Activated T-cell treated with anti-CD3 and anti-CD28 coated beads for 48 hours (primary cell): ENCODE measurements around the gene PVALEF.

Source experiments
- DNase-seq: peaks from one replicate; pipeline ENCODE4 v3.0.0-alpha.2; 2020; ENCODE audit warnings: low read depth

PVALEF gene

DNA sequence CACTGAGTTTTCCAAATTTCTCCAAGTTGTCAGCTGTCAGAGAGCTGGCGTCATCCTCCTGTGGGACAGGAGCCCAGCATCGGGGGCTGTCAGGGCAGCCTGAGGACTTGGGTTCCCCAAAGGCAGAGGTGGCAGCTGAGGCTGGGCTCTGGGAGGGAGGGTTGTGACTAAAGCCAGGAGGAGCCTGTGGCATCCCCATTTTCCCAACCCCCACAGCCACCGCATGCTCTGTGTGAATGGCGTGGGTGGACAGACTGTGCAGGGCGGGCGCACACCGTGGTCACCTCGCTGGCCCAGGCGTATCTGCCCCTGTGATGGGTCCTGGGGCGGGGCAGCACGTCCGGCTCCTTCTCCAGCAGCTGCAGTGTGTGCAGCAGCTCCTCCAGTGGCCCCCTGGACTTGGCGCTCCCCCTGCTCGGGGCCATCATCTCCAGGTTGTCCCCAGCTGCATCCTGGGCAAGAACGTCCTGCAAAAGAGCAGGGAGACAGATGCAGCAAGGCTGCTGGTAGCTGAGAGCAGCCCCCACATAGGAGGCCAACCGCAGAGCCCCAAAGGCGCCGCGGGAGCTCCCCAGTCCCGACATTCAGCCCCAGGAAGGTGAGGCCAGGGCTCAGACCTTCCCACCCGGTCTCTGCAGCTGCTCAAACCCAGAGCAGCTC is 32.7 kb downstream of the PVALEF start:
- no peak for DNase-seq

DNA sequence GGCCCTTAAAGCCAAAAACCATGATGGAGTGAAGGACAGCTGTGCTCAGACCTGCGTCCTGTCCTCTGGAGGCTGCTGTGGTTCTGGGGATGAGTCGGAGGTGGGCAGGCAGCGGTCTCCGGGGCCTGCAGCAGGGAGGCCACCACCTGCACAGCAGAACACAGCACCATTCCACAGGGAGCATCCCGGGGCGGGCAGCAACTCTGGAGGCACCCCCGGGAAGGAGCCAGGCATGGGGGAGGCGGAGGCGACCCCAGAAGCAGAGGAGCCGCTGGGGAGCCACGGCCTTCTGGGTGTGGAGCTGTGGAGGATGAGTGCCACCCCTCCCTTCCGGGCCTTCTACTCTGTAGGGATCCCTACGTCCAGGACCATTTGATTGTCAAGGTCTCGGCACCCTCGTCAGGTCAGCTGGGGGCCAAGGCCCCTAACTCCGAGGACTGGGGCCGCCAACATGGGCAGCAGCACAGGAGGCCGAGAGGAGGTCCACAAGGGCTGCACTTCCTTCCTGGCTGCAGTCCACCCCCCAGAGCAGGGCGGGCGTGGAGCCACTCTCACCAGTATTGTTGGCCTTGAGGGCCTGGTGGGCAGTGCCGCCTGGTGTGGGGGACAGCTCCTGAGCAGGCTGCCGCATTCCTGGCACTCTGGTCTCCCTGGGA is 33.6 kb downstream of the PVALEF start:
- no peak for DNase-seq

DNA sequence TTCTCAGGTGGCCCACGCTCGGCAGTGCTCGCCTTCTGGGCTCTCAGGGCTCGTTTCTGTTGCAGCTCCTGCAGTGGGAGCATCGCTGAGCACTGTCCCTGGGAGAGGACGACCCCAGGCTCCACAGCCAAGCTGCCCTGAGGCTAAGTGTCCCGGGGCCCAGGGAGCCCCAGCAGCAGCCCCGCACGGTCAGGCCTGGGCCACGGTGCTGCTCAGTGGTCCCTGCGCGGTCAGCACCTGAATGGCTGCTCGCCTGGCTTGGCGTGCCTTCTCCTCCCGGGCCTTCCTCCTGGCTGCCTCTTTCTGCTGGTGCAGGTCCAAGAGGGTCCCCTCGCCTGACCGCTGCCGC is 34.1 kb downstream of the PVALEF start:
- DNase-seq: no peak

DNA sequence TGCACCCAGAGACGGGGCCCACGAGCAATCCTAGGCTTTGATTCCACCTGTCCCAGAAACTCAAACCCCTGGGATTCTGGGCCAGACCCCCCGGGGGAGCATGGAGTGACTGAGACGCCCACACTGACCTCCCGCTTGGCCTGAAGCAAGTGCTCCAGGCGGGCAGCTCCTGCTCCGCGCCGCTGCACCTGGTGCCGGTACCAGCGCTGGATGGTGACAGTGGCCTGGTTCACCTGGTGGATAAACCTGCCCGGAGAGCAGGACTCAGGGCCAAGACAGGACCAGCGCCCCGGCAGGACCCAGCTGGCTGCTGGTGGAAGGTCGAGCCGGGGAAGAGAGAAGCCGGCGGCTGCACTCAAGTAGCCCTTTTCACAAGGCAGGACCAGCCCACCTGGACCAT is 34.9 kb downstream of the PVALEF start:
- no peak for DNase-seq

DNA sequence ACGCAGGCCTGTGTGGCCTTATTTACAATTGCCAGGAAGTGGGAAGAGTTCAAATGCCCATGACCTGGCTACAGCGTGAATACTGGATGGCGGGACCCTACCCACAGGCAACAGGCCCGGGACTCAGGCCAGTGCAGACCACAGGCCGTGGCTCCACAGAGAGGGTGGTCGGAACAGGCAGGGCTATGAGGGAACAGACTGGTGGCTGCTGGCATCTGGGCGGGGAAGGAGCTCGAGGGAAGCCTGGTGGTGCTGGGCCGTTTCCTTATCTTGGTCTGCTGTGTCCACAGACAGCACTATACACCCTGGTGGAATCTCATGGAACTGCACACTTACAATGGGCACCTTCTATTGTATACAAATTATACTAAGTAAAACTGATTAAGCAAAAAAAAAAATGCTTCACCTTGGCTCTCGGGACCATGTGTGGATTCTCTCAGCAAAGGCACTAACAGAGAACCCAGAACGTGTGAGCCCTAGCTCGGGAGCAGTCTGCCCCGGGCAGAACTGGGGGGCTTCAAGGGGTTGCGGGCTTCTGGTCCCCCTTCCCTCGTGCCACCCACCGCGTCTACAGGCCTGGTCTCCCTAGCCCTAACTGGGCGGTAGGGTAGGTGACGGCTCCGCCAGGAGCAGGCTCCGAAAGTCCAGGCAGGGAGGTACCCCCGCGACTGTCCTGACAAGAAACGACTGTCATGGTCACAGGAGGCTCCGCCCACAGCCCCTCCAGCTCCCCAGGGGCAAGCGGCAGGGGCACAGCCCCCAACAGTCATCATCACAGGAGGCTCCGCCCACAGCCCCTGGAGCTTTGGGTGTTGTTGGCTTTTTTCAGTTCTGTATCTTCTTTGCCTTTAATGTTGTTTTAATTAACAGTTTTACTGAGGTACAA is 35.6 kb downstream of the PVALEF start:
- DNase-seq: no peak

DNA sequence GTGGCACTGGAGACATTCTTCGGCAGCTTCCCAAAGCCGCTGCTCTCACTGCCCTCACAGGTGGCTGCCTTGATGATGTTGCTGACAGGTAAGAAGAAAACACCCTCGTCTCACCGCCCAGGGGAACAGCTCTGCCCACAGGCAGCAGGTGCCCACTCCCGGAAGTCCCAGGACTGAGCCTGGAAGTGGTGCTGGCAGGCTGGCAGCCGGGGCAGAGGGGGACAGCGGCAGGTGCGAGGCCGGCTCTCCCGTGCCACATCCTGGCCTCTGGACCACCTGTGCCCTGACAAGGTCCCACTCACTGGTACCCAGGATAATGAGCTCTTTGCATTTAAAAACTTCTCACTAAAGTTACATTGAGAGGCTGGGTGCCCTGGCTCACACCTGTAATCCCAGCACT is 37.0 kb downstream of the PVALEF start:
- DNase-seq: no peak

DNA sequence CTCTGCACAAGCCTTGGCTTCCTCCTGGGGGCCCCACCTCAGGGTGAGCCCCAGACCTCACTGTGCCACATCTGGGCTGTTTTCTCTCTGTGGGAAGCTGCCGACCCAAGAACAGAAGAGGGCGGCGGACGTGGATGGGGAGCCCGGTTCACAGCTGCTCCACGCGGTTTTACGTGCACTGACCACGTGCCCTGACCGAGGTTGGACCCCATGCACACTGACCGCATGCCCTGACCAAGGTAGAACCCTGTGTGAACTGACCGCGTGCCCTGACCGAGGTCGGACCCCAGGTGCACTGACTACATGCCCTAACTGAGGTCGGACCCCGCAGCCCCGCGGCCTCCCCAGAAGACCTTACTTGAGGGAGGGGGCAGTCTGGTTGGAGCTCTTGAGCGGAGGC is 37.8 kb downstream of the PVALEF start:
- DNase-seq: no peak

DNA sequence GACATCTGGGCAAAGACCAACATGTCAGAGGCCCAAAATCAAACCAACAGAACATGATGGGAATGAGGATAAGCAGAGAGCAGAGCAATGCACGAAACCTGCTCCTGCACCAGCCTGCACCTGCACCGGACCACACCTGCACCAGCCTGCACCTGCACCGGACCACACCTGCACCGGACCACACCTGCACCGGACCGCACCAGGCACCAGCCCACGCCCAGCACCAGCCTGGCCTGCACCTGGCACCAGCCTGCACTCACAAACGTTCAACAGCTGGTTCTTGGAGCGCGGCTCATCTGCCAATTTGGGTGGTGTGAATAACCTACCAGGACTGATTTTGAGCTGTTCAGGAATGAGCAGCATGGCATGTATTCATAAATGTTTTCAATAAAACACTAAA is 39.3 kb downstream of the PVALEF start:
- no peak for DNase-seq

DNA sequence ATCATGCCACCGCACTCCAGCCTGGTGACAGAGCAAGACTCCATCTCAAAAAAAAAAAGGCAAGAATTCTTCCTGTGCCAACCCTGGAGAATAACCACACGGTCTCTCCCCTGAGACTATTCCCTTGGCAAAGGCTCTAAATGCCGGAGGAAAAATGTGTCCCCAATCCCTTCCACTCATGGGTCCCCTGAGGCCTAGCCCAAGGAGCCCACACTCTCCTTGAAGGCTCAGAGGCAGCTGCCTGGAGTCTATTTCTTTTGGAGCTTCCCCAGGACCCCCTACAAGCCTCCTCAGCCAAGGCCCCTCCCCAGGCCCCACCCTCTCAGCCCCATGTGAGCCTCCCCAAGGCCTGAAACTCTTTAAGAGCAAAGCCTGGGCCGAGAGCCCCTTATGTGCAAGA is 40.9 kb downstream of the PVALEF start:
- no peak for DNase-seq

DNA sequence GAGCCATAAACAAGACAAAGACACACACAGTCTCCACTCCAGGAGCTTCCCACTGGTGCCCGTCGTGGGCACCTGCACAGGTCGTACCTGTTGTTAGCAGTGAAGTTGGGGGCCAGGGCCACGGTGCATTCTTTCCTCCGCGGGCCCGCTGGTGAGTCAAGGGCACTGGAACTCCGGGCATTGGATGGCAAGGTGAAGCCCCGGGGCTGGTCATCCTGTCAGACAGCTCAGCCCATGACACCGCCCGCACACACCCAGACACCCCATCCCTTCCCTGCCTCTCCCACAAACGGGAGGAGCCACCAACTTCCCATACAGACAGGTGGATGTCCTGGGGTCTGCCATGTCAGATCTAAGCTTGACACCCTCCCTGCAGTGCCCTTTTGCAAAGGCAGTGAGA is 41.4 kb downstream of the PVALEF start:
- no peak for DNase-seq

DNA sequence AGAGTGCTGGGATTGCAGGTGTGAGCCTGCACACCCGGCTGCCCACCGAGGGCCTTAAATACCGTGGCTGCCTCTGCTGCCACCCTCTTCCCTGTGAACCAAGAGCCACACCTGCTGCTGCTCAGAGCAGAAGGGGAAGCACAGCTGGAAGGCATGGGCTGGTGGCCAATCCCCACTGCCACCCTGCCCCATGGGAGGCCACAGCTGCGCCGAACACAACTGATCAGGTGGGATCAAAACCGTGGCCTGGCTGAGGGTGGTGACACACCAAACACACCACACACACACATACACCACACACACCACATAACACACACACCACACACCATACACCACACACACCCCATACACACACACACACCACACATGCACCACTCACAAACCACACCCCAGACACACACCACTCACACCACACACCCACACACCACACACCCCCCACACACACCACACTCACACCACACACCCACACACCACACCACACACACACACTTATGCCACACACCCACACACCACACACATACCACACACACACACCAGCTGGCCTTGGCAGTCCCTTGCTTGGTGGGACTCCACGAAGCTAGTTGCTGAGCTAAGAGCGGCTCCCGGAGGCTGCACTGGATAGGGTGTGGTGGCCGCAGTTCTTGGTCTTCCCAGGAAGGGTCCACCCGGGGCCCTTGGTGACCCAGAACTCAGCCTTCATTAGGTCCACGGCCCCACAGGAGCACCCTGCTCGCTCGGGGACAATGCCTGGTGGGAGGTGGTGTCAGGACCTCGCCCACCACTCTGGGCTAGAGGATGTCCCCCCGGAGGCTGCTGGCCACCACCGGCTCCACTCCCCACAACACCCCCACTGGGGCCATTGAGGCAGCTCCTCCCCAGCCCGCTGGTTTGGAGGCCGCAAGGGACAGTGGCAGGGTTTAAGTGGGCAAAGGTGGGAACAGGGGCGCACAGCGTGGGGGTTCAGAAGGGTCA is 42.6 kb downstream of the PVALEF start:
- no peak for DNase-seq

DNA sequence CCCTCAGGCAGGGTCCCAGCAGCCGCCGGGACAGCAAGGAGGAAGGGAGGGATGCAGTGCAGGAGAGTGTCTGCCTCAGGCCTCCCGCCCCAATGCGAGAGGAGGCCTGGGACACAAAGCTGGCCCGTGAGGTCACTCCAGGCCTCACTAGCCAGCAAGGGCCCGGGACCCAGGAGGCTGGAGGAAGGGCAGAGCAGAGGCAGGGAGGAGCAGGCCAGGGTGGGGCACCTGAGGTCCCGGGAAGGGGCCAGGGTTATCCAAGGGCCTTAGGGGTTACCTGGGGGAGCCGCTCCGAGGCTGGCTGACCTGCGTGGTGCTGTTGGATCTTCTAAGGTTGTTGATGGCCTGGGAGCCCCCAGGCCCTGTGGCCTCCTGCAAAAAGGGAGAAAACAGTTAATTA is 43.3 kb downstream of the PVALEF start:
- DNase-seq: no peak

DNA sequence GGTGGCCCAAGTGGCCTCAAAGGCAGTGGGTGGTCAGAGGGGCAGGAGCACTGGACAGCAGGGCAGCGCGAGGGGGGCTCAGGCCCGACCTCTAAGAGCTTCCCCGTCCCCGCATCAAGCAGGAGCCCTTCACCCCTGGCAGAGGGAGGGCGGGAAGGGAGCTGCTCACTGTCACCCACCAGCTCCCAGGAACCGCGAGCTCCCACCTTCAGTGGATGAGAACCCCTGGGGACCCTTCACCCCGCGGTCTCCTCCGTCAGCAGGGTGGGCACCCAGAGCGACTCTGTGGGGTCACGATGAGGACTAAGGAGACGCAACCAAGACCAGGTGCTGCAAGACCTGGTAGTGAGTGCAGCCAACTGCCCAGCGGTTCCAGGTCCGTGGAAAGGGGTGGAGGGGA is 43.8 kb downstream of the PVALEF start:
- DNase-seq: no peak

DNA sequence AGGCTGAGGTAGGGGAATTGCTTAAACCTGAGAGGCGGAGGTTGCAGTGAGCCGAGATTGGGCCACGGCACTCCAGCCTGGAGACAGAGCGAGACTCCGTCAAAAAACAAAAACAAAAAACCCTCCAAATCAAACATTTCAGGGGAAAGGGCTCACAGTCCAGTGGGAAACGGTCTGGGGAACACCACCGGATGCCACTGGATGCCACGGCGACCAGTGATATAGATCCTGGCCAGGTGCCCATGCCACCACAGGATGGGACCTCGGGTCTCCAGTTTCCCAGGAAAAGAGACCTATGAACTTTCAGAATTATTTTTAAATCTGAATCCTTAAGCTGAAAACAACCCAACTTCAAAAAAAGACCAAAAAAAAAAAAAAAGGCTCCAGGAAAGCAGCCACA is 45.2 kb downstream of the PVALEF start:
- no peak for DNase-seq

DNA sequence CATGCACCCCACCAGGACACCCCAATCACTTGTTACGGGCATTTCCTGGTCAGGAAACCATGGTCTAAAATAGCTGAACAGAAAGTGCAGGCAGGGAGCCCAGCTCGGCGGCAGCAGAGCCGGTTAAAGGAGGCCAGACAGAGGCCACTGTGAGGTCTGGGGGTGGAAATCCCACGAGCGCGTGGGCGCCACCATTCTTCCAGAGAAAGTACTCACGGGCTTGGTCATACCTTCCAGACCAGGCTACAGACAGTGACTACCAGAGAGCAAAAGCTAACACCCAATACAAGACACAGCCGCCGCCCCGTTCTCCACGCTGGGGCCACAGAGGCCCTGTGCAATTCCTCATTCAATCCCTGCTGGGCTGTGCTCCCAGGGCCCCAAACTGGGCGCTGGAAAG is 45.6 kb downstream of the PVALEF start:
- DNase-seq: no peak

DNA sequence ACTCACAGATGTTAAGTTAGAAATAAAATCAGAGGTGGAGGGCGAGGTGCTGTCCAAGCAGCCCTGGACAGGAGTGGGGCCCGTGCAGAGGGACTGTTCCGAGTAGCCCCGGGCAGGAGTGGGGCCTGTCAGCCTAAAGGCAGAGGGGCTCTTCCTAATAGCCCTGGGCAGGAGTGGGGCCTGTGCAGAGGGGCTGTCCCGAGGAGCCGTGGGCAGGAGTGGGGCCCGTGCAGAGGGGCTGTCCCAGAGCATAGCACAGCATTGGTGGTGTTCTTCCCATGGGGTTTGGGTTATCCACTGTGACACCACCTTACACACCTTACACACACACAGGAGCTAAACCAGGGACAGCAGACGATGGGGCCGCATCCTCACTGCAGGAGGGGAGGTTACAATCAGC is 47.1 kb downstream of the PVALEF start:
- no peak for DNase-seq

DNA sequence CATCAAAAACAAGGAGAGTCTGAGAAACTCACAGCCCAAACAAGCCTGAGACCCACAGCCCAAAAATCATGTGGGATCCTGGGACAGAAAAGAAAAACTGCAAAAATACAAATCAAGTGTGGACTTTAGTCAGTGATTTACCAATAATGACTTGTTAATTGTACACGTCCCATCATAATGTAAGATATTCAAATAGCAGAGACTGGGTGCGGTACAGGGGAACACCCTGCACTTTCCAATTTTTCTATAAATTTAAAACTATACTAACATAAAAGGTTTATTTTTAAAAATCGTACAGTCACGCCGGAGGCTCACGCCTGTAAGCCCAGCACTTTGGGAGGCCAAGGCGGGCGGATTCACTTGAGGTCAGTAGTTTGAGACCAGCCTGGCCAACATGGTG is 48.7 kb downstream of the PVALEF start:
- DNase-seq: no peak

DNA sequence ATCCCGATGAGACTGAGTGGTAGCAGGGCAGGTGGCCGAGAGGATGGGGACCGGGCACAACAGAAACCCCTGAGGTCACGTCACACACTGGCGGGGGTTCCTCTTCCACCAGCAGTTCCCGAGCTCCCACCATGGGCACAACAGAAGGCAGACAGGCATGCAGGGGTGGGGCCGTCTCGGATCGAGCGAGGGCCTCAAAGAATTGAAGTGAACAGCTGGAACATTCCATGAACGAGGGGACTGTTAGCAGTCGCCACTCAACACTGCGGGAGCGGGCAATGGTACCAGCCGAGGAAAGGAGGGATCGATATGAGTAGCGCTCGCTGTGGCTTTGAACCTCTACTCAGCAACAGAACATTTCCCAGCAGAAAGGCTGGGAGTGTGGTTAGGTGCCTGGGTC is 52.2 kb downstream of the PVALEF start:
- DNase-seq: no peak

DNA sequence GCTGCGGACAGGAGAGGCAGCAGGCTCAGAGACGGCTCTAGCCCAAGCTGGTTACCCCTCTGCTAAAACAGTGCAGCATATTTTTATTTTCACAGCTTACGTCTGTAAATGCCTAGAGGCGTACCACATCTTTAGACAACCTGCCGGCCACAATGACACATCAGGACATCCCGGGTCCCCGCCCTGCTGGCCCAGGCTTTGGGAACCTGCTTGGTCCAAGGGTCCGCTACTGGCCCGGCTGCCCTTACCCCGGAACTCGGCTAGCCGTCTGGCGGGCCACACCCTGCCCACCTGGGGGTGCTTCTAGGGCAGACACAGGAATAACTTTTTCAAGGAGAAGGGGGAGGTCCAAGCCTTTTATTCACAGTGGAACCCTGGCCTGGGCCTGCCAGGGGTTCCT is 53.2 kb downstream of the PVALEF start:
- no peak for DNase-seq

DNA sequence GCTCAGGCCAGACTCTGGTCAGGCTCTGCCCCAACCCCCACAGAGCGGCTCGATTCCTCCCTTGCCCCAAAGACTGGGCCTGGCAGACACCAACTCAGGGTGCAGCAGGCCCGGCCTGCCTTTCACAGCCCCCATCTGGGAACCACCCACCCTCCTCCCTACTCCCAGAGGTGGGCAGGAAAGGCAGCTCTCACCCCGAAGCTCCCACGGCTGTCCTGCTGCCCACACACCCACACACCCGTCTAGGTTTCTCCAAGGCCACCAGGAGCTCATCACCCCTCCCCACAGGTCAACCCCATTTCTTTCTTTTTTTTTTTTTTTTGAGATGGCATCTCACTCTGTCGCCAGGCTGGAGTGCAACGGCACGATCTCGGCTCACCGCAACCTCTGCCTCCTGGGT is 53.7 kb downstream of the PVALEF start:
- DNase-seq: no peak

DNA sequence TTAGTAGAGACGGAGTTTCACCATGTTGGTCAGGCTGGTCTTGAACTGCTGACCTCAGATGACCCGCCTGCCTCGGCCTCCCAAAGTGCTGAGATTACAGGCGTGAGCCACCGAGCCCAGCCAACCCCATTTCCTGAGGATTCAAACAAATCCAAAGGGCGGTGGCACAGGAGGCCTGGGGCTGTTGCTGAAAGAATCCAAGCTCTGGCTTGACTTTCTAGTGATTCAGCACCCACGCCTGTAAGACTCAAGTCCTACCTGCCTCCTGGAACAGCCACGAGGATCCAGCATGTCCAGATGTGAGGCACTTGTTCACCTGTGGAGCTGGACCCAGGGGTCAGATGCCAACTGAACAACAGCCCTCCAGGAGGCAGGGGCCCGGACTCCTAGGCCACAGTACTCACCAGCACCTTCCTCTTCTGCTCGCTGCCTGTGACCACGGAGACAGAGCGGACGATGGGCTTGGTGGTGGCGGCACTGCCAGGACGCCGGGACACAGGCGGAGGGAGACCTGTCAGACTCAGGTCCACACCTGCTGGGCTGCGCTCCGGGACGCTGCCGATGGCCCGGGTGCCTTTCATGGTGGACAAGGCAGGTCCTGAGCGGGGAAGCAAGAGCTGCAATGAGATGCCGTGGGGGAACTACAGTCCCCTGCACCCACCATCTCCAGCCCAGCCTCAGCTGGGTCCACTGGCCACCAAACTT is 54.3 kb downstream of the PVALEF start:
- no peak for DNase-seq
